Common myeloid progenitor, CD34-positive (primary cell): ENCODE data around the gene CD34.
A peak's percentile ranks its signal among the peaks of the same experiment; 100 is the strongest.
"Not testable (repeated sequence)": the region's sequence is repeated elsewhere in the genome, so short reads cannot be mapped to it uniquely, and the experiment has no call there.

ENCODE experiments used
- CTCF ChIA-PET: fragments of 350-600 bp; sonication (Branson Sonifier 250); formaldehyde crosslinking; loops from one replicate; lab custom pipeline; 2021; ENCODE audit warnings: antibody characterized with exemption; lab: Charles Lee
- POLR2A ChIA-PET: fragments of 350-600 bp; sonication (Branson Sonifier 250); formaldehyde crosslinking; loops from one replicate; lab custom pipeline; 2021; ENCODE audit warnings: antibody characterized with exemption; lab: Charles Lee
- DNase-seq, 3 donors: peaks; one replicate each; pipeline versions ENCODE4 v3.0.0 to v3.0.0-alpha.2; 2013
- H3K27ac ChIP-seq, 2 experiments: 1 replicate in 1 of 2; 2 replicates in 1 of 2; pipeline ENCODE4 v1.7.0; 2013; ENCODE audit warnings: inconsistent platforms in 2 of 2, low read length in 2 of 2, mild to moderate bottlenecking in 2 of 2, low read depth in 1 of 2, moderate library complexity in 1 of 2; ENCODE audit not compliant: severe bottlenecking in 2 of 2, insufficient read depth in 1 of 2, poor library complexity in 1 of 2
- H3K27me3 ChIP-seq, 5 experiments: replicated peaks in 2 of 5; 1 replicate in 3 of 5; 2 replicates in 2 of 5; pipeline versions ENCODE4 v1.6.1 to v1.7.0; 2013; ENCODE audit warnings: low read length in 4 of 5, mild to moderate bottlenecking in 2 of 5, moderate library complexity in 2 of 5, inconsistent platforms in 1 of 5; ENCODE audit not compliant: insufficient read depth in 5 of 5, control insufficient read depth in 4 of 5
- H3K36me3 ChIP-seq, 4 experiments: 1 replicate in 2 of 4; 2 replicates in 2 of 4; pipeline versions ENCODE4 v1.6.1 to v1.7.0; 2013; ENCODE audit warnings: low read length in 3 of 4, control low read depth in 1 of 4, mild to moderate bottlenecking in 1 of 4; ENCODE audit not compliant: control insufficient read depth in 4 of 4, insufficient read depth in 4 of 4
- H3K4me1 ChIP-seq, 4 experiments: 1 replicate in 3 of 4; 2 replicates in 1 of 4; pipeline versions ENCODE4 v1.6.1 to v1.7.1; 2013; ENCODE audit warnings: low read length in 3 of 4, mild to moderate bottlenecking in 3 of 4, control low read depth in 1 of 4, inconsistent platforms in 1 of 4, moderate library complexity in 1 of 4; ENCODE audit not compliant: control insufficient read depth in 4 of 4, insufficient read depth in 4 of 4; ENCODE audit errors: control extremely low read depth in 1 of 4
- H3K4me3 ChIP-seq, 7 experiments: 1 replicate in 4 of 7; 2 replicates in 3 of 7; pipeline versions ENCODE4 v1.5.1 to v1.7.0; 2013; ENCODE audit warnings: mild to moderate bottlenecking in 7 of 7, low read length in 6 of 7, moderate library complexity in 6 of 7, inconsistent platforms in 2 of 7, low read depth in 2 of 7, control low read depth in 1 of 7; ENCODE audit not compliant: insufficient read depth in 4 of 7, control insufficient read depth in 1 of 7; ENCODE audit errors: extremely low read depth in 1 of 7
- H3K9me3 ChIP-seq, 5 experiments: 1 replicate in 4 of 5; 2 replicates in 1 of 5; pipeline versions ENCODE4 v1.6.1 to v1.7.1; 2013; ENCODE audit warnings: low read length in 4 of 5, mild to moderate bottlenecking in 2 of 5, inconsistent platforms in 1 of 5, low read depth in 1 of 5, moderate library complexity in 1 of 5; ENCODE audit not compliant: control insufficient read depth in 4 of 5, insufficient read depth in 2 of 5; ENCODE audit errors: control extremely low read depth in 1 of 5
- WGBS: methylation state at CpG from one replicate; pipeline ENCODE4 v1.1.5; 2013; ENCODE audit not compliant: insufficient coverage; 5-methylcytosine and 5-hydroxymethylcytosine counted together

CD34 gene

GRCh38 chr1:207877914-207878313 is 33.0 kb downstream of the CD34 start:
- H3K27ac ChIP-seq, DNase-seq, H3K9me3 ChIP-seq, H3K27me3 ChIP-seq, H3K4me3 ChIP-seq, POLR2A ChIA-PET: not testable (repeated sequence)
- CTCF ChIA-PET: interaction anchor here (1.0 to 32.4 kb wide), 4 partner anchors 9 to 52 kb away, joined by 3 to 1057 read pairs (median 5); partner anchors contain the start of gene CD34
- Histone ChIP-seq H3K4me1 (peaks cover 18 to 43% (median 38%) of the 10 kb centered on the region in 4 experiments), H3K36me3 (peaks cover 0 to 25% (median 11%) of the 10 kb centered on the region in 4 experiments)
- WGBS: 98% methylated on average over 3 of the region's 5 CpGs

GRCh38 chr1:207876131-207876530 is 34.8 kb downstream of the CD34 start:
- ChIA-PET POLR2A (no interaction called here), CTCF (interaction anchor here (0.7 to 32.4 kb wide), 16 partner anchors 9 to 94 kb away, joined by 3 to 1057 read pairs (median 6); no protein-coding TSS in a partner anchor)
- Histone ChIP-seq H3K4me1 (peaks cover 26 to 60% (median 46%) of the 10 kb centered on the region in 4 experiments), H3K36me3 (peaks cover 0 to 13% (median 7%) of the 10 kb centered on the region in 4 experiments), H3K27me3 (no peaks in the 10 kb centered on the region), H3K9me3 (no peaks in the 10 kb centered on the region), H3K27ac (no peak overlapping the region), H3K4me3 (no peak overlapping the region)
- WGBS: 57% methylated on average over 3 of the region's 4 CpGs
- no peak for DNase-seq

GRCh38 chr1:207875532-207875931 is 35.4 kb downstream of the CD34 start:
- POLR2A ChIA-PET: no interaction called here
- Histone ChIP-seq H3K9me3 (no peaks in the 10 kb centered on the region), H3K36me3 (peaks cover 0 to 13% (median 5%) of the 10 kb centered on the region in 4 experiments), H3K4me3 (no peak overlapping the region), H3K27ac (no peak overlapping the region), H3K27me3 (no peaks in the 10 kb centered on the region), H3K4me1 (peaks cover 26 to 66% (median 52%) of the 10 kb centered on the region in 4 experiments)
- DNase-seq: no peak
- WGBS: 68% methylated on average over 4 of the region's 4 CpGs
- CTCF ChIA-PET: interaction anchor here (0.7 to 32.4 kb wide), 14 partner anchors 9 to 88 kb away, joined by 3 to 1057 read pairs (median 9); no protein-coding TSS in a partner anchor

GRCh38 chr1:207873055-207873890 is 37.7 kb downstream of the CD34 start:
- H3K27me3 ChIP-seq: no peaks in the 10 kb centered on the region
- ChIA-PET CTCF (interaction anchor here (1.1 to 32.4 kb wide), 14 partner anchors 9 to 90 kb away, joined by 3 to 1057 read pairs (median 8); no protein-coding TSS in a partner anchor), POLR2A (interaction anchor here (0.6 to 1.7 kb wide), 4 partner anchors 49 to 90 kb away, joined by 3 to 5 read pairs (median 4); no protein-coding TSS in a partner anchor)
- 0% methylated on average over 7 of the region's 8 CpGs for WGBS
- H3K4me3 ChIP-seq: peak overlapping the region in 4 of 7 experiments; percentile 37 to 62 (median 56)
- H3K27ac ChIP-seq: peak overlapping the region; percentile 19 to 35
- H3K9me3 ChIP-seq: no peaks in the 10 kb centered on the region
- H3K36me3 ChIP-seq: peaks cover 0 to 4% (median 0%) of the 10 kb centered on the region in 4 experiments
- peaks cover 26 to 78% (median 62%) of the 10 kb centered on the region in 4 experiments for H3K4me1 ChIP-seq
- DNase-seq: peak; percentile 80 to 94 (median 89)

- H3K4me1 ChIP-seq: peaks cover 26 to 85% (median 68%) of the 10 kb centered on the region in 4 experiments
- CTCF ChIA-PET: interaction anchor here (0.7 to 32.4 kb wide), 11 partner anchors 8 to 91 kb away, joined by 3 to 1057 read pairs (median 9); no protein-coding TSS in a partner anchor
- no peaks in the 10 kb centered on the region for H3K27me3 ChIP-seq
- H3K4me3 ChIP-seq: peak overlapping the region in 4 of 7 experiments; percentile 37 to 62 (median 56)
- no peak for DNase-seq
- POLR2A ChIA-PET: interaction anchor here (1.7 kb wide), 1 partner anchor 49 kb away, joined by 5 read pairs; no protein-coding TSS in a partner anchor
- no peak overlapping the region for H3K27ac ChIP-seq
- WGBS: 70% methylated on average over 2 of the region's 2 CpGs
- H3K9me3 ChIP-seq: no peaks in the 10 kb centered on the region
- peaks cover 0 to 2% (median under 1%) of the 10 kb centered on the region in 4 experiments for H3K36me3 ChIP-seq
Observed at GRCh38 chr1:207872621-207873020, 38.3 kb downstream of the CD34 start.

DNA sequence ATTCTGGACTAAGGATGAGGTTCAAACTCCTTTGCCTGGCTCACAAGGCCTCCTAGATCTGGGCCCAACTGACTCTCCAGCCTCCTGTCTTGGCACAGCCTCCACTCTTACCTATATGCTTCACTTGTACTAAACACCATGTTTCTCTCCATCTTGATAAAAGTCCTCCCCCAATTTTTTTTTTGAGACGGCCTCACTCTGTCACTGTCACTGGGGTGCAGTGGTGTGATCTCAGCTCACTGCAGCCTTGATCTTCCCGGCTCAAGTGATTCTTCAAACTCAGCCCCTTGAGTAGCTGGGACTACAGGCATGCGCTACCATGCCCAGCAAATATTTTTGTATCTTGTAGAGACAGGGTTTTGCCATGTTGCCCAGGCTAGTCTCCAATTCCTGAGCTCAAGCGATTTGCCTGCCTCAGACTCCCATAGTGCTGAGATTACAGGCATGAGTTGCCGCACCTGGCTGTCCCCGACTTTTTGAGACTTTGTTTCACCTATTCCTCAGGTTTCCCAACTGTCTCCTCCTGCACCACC is 39.7 kb downstream of the CD34 start:
- ChIA-PET POLR2A (no interaction called here), CTCF (interaction anchor here (0.9 to 32.4 kb wide), 6 partner anchors 9 to 50 kb away, joined by 3 to 1057 read pairs (median 10); no protein-coding TSS in a partner anchor)
- no peak overlapping the region for H3K4me3 ChIP-seq
- DNase-seq: no peak
- no peak overlapping the region for H3K27ac ChIP-seq
- H3K9me3 ChIP-seq: no peaks in the 10 kb centered on the region
- H3K27me3 ChIP-seq: no peaks in the 10 kb centered on the region
- H3K4me1 ChIP-seq: peaks cover 26 to 94% (median 79%) of the 10 kb centered on the region in 4 experiments
- 98% methylated on average over 4 of the region's 6 CpGs for WGBS
- H3K36me3 ChIP-seq: peaks cover 0 to 16% (median 3%) of the 10 kb centered on the region in 4 experiments
